Measurements from ENCODE around the gene PLAC8.
"Not testable (repeated sequence)": the region's sequence is repeated elsewhere in the genome, so short reads cannot be mapped to it uniquely, and the experiment has no call there.

The PLAC8 gene, protein sequence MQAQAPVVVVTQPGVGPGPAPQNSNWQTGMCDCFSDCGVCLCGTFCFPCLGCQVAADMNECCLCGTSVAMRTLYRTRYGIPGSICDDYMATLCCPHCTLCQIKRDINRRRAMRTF

DNA sequence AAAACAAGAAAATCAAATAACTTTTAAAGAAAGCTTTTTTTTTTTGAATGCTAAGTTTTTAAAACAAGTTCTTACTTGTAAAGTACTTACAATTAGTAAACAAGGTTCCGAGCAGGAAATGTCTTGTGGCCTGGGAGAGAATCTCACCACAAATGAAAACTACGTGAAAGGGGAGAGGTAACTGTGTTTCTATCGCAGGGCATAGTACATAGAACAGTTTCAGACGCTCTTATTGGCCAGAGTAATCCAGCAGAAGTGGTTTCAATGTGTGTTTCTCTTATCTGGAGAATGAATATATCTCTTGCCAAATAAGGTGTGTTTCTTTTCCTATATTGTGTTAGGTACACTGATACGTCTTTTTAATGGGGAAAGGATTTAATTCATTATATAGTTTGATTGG, at the start of gene PLAC8:
Gene PLAC8 (minus strand): TSS at position 154 of the 400 bp plus-strand sequence. CDS start 6,808 bp downstream, outside the sequence.
- peak; percentile 80 for DNase-seq

DNA sequence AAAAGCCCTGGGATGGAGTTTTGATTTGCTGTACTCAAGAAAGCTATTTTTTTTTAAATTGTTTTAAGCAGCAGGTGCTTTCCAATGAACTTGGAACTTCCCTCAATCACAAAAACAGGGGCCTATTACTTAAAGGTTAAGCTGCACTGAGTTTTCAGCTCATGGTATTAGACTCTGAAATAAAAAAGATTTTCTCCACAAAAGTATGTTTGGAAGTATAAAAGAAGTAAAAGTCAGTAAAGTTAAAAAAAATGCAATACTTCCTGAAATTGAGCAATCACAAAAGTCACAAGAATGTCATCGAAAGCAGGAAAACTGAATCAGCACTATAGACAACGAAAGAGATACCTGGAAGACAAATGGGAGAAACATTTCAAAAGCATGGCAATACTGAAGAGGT, 38.9 kb upstream of the PLAC8 start:
- DNase-seq = no peak

DNA sequence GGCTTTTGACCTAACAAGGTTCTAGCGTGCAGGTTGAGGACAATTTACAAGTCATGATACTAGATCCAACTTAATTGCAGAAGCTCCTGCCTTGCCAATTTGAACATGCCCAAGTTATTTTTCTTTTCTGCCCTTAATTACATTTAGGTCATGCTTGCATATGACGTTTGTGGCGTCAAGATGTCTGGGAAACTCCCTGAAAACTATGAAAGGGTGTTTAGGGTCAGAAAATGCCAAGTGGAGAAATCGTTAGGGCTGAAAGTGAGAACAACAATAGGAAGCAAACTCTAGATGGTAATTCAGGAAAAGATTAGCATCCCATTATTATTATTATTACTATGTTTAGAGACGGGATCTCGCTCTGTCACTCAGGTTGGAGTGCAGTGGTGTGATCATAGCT, 38.2 kb upstream of the PLAC8 start:
- DNase-seq = no peak

DNA sequence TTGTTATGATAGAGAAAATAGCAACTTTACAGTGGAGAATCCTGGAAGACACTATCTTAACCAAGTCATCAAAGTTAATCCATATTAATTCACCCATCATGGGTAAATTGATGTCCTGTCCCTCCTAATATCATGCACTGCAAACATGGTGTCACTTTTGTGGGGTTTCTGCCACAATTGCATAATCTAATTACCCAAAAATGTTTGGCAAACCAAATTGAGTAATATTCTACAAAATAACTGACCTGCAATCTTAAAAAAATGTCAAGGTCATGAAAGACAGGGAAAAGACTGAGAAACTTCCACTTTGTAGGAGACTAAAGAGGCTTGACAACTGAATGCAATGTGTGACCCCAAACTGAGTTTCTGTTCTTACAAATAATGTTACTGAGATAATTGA, 37.1 kb upstream of the PLAC8 start:
- DNase-seq = no peak

DNA sequence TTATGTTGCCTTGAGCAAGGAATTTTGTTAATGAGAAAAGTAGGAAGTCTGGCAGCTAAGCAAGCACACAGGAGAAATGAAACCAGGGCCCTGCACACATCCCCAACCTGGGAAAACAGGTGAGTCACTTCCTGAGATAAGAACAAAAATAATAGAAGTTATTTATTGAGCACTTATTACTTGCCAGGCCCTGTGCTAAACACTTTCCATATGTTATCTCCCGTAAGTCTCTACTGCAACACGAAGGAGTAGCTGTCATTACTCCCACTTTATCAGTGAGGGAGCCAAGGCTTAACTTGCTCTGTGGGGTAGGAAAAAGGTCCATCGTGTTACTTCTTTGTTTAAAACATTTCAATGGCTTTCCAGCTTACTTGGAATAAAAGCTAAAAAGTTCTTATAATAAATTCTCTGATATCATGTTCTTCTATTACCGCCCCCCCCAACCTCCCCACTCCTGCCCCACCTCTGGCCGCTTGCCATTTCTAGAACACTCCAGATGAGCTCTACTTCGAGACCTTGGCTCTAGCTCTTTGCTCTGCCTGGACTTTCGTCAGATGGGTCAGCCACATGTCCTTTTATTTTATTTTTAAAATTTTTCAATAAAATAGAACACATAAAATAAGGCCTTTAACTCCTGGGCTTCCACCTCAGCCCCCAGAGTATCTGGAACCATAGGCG, 36.3 kb upstream of the PLAC8 start:
- no peak for DNase-seq

DNA sequence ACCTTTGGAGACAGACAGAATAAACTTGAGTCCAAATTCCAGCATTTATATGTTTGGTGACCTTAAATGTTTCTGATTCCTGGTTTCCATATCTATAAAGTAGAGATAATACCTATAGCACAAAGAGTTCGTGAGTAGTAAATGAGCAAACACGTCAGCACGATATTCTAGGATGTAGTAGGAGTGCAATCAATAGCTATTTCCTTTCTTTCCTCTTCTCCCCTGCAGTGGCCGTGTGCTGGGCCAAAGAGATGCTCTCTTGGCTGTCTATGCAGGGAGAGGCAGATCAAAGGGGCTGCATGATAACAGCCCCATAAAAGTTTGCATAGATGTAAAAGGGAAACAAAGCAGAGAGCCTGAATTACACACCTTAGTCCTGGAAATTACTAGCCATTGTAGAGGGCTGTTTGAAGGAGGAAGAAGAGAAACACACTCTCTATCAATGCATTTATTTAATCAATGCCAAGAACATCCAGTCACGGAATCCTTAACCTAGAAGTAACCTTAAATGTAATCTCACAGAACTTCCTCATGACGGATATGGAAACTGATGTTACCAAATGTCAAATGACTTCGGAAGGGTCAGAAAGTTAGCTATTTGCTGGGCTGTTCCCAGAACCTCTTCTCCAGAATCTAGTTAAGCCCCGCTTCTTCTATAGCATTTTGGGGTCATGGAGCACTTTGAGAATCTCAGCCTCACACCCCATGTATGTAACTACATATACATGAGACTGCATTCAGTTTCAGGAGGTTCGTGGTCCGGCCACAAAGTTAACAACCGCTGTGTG, 35.5 kb upstream of the PLAC8 start:
- DNase-seq = no peak

DNA sequence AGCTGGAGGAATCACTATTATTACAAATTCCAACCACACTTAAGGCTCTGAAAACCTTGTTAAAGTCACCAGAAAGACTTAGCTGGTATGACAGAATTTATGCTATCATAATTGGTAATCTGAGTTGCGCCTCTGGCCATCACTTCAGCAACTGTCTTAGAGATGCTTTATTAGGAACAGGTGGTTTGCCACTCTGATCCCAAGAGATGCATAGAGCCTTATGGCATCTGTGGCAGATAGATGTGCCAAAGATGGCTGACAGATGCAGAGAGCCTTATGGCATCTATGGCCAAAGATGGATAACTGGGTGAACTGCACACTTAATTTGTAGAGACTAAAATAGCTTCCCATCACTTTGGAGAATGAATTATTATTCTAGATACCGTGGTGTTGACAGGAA, 32.3 kb upstream of the PLAC8 start:
- no peak for DNase-seq

DNA sequence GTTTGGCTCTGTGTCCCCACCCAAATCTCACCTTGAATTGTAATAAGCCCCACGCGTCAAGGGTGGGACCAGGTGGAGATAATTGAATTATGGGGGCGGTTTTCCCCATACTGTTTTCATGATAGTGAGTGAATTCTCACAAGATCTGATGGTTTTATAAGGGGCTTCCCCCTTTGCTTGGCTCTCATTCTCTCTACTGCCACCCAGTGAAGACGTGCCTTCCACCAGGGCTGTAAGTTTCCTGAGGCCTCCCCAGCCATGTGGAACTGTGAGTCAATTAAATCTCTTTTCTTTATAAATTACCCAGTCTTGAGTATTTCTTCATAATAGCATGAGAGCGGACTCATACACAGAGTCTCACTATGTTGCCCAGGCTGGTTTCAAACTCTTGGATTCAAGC, 31.2 kb upstream of the PLAC8 start:
- not testable (repeated sequence) for DNase-seq

DNA sequence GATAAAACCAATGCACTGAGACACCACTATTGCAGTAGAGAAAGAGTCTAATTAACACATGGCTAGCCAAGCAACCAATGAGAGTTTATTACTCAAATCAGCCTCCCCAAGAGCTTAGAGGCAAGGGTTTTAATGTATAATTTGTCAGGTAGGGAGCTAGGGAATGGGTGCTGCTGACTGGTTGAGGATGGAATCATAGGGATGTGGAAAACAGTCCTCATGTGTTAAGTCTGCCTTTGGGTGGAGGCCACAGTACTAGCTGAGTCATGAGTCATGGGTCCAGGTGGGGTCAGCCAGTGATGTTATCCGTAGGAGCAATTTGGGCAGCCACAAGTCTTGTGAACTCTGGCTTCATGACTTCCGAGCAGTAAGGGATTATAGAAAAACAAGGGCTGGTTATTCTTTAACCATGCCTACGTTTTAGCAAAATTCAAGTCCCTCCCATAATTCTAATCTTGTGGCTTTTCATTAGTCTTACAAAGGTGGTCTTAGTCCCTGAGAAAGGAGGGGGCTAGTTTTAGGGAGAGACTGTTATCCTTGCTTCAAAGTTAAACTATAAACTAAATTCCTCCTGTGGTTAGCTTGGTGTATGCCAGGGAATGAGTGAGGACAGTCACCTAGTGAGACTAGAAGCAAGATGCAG, 25.1 kb upstream of the PLAC8 start:
- no peak for DNase-seq

DNA sequence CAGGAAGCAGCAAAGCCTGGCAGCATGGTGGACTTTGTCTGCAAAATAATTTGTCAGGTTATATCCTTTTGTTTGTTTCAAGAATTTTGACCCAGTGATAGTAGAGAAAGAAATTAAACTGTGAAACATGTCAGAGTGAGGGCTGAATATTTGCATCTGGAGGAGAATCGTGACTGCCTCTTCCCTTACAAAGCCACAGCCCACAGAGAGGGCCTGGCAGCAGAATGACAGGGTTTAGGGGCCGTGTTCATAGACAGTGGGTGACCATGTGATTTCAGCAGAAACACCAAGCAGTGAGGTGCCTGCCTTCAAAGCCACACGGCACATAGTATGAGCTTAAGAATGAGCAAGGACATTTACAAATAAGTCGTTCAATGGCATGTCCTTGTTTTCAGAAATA, 24.4 kb upstream of the PLAC8 start:
- DNase-seq = no peak

DNA sequence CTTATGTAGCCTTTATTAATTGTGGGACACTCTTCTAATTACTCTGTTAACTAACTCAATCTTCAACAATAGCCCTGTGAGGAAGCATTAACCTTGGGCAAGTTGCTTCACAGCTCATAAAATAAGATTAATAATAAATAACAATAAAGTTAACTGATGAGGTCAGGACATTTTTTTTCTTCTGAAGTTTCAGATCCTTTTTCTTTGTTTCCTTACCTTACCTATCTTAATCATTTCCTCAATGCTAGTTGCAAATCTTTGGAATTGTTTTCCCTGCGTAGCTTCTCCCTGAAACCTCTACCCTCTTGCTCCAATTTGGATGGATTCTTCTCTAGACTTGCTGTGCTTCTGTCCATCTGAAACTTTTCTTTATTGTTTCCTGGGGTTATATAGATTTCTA, 17.5 kb upstream of the PLAC8 start:
- no peak for DNase-seq

DNA sequence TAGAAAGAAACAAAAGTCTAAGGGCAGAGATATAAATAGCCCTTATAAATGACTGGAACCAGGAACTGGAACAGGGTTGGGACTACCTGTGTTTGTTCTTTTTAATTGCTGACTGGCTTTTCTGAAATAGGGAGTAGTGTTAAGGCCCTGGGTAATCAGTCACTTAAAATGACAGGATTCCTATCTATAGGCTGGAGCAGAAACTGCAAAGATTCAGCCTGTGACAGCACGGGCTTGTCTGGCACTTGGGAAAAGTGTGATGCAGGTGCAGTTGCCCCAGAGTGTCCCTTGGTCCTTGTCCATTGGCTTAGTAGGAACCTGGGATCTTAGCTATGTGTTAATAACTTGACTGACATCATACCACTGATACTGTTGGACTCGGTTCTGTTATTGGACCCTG, 14.7 kb upstream of the PLAC8 start:
- DNase-seq = no peak

DNA sequence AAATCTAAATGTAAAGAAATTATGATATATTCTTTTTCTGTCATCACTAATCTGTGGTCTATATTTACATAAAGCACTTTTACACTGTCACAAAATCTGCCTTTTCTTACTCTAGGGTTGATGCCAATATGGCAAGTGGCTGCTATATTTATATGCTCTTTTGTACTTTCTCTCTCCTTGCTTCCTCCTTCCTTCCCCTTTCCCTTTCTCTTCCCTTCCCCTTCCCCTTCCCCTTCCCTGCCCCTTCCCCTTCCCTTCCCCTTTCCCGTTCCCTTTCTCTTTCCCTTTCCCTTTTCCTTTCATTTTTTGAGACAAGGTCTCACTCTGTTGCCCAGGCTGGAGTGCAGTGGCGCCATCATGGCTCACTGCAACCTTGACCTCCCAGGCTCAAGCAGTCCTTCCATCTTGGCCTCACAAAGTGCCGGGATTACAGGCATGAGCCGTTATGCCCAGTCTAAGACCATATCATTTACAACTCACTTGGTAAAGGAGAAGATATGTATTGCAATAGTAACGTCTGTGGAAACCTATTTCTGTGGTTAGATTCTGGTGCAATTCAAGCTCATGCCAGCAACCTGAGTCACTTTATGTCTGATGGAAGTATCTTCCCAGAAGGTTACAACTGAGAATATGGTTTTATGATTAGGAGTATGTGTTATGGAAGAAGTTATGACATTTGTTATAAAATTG, 13.9 kb upstream of the PLAC8 start:
- DNase-seq = no peak

DNA sequence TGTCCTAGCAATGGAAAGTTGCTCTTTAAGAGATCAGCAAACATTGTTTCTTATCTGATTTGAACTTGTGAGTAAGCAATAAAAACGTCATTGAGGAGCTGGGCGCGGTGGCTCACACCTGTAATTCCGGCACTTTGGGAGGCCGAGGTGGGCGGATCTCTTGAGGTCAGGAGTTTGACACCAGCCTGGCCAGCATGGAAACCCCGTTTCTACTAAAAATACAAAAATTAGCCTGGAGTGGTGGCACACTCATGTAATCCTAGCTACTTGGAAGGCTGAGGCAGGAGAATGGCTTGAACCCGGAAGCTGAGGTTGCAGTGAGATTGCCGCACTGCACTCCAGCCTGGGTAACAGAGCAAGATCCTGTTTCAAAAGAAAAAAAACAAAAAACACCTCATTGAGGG, 11.2 kb upstream of the PLAC8 start:
- DNase-seq = no peak

DNA sequence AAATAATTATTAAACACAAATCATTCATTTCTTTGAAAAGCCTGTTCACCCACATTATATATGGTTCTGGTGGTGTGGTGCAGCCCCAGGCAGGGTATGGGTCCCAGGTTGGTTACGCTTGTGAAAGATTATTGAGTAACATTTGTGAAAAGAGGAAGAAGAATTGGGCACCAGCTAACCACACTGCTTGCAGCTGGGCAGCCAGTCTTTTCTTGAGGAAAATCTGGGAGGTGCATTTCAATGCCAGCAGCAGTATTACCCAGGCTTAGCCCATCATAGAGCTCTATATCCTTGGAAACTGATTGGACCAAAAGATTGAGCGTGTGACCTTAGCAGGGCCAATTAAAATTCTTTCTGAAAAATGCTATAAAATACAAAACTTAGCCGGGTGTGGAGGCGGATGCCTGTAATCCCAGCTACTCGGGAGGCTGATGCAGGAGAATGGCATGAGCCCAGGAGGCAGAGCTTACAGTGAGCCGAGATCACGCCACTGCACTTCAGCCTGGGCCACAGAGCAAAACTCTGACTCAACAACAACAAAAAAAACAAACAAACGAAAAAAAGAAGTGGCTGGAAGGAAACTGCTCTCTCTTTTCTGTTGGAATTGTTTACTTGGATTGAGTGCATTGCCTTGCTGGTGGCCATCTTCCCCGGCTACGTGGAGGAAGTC, 9.7 kb upstream of the PLAC8 start:
- DNase-seq = no peak

DNA sequence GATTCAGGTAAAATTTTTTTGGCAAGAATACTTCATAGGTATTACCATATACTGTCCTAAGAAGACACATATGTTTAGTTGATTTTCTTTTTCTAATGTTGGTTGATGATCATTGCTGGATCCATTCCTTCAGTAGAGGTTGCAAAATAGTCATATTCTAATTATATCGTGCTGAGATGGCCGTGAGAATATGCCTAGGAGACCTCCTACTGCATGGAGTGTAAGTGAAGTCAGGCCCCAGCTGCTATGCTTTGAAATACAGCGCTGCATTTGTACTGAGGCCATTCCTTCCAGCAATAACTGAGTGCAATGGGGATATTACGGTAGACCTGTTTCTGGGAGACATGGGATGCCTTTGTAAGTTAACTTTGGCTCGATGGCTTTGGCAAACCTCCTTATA, 6.7 kb upstream of the PLAC8 start:
- no peak for DNase-seq

DNA sequence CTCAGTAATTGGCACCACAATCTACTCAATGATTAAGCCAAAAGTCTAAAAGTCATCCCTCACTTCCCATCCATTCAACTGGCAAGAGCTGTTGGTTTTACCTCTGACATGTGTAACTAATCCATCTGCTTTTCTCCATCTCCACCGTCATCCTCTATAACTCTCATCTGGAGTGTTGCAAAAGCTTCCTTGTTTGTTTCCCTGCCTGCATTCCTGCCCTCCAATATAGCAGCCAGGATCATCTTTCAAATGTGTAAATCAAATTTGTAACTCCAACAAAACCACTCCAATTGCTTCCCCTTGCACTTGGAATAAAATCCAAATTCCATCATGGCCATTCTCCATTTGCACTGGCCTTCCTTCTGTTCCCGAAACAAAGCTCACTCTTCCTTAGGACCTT, 4.3 kb upstream of the PLAC8 start:
- DNase-seq = no peak

DNA sequence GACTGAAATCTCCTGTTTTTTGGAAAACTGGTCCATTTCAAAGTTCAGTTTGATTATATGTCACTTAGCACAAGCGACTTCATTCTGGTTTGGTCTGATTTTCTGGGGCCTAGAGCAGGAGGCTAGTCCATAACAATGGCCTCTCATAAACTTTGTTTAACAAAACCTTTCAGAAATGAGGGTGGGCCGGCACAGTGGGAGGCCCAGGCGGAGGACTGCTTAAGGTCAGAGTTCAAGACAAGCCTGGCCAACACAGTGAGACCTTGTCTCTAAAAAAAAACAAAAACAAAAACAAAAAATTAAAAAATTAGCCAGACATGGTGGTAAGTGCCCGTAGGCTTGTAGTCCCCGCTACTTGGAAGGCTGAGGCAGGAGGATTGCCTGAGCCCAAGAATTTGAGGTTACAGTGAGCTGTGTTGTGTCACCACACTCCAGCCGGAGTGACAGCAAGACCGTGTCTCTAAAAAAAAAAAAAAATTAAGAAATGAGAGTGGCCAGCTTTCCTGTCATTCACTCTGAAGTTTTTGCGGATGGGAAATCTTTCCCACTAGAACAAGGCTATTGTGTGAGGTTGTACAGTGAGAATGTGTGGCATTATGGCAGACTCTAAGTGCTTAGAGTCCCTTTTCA, 1.2 kb upstream of the PLAC8 start:
- DNase-seq = no peak

DNA sequence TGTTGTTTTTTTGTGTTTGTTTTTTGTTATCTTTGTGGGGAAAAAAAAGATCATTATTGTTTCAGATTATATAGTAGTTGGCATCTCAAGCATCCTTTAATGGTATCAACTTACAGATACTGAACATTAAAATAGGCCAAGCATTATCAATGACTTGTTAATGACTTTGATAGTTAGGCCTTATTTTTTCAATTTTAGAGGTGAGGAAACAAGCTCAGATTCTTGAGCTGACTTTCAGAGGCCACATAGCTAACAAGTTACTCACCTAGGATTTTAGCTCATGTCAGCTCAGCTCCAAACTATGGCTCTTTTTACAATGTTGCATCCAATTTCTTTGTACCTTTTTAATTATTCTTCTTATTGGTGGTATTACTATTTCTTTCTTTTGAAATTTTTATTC, 471 bp upstream of the PLAC8 start:
- DNase-seq = no peak

DNA sequence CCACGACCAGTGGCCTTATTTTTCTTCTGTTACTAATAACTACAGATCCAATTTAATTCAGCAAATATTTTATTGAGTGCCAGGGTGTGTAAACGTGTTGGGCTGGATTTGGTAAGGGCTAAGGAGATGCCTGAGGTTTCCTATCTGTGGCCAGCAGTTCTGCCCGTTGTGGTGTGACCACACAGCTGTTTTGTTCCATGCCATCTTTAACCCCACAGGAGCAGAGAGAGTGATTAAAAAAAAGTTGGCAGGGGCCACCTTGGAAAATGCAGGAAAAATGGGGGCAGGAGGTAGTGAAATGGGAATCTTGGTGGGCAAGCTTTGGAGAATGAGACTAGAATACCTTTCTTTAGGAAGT, 1.1 kb downstream of the PLAC8 start:
- peak; percentile 41 for DNase-seq

DNA sequence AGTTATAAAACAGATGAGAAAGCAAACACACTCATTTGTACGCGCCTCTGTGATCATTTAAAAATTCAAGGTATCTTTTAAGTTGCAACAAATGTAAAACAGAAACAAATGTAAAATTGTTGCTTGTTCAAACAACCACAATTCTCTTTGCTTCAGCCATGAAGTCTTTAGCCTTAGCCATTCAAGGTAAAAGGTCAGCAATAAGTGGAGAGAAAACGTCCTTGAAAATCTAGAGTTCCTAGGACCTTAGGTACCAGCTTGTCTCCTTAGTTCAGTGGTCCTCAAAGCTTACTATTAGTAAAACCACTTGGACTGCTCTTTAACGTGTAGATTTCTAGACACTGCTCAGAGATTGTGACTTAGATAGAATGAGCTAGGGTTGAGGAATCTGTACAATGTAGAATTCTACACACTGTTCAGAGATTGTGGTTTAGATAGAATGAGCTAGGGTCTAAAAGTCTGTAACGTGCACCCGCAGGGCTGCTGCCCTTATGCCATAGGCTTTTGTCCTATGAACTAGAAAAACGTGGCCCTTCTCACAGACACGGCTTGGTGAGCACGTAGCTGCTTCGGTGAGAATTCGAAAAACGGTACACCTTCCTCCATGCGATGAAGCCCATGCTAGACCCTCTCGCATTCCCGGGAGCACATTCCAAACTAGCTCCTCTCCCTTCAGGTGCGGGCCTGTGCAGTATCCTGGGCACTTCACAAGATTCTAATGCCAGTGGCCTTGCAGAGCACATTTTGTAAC, 1.7 kb downstream of the PLAC8 start:
- DNase-seq = peak; percentile 41

DNA sequence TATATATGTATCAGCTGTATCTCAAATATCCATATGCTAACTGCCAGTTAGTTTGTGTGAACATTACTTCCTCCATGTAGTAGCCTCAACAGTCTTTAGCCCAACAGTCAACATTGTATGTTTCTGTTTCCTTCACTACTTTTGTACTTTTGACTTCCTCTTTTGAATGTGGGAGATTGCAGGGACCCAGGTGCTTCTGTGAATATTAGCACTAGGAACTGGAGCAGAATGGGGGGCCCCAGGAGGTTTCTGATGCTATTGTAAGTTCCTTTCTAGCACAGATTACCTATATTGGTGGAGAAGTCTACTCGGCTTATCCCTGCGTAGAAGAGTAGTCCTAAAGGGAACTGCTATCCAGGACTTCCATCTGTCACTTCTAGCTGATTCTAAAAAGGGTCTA, 2.3 kb downstream of the PLAC8 start:
- DNase-seq = peak; percentile 23

All from NCI-H2029 (cell line).